GM18517 (cell line): ENCODE measurements around the gene OTOP2.

Experiments
- ATAC-seq: cut with Tn5 transposase; IDR thresholded peaks from one replicate; pipeline ENCODE4 v1.9.1; 2021; ENCODE audit warnings: mild to moderate bottlenecking, moderate library complexity; ENCODE audit not compliant: unreplicated experiment

The OTOP2 gene

DNA sequence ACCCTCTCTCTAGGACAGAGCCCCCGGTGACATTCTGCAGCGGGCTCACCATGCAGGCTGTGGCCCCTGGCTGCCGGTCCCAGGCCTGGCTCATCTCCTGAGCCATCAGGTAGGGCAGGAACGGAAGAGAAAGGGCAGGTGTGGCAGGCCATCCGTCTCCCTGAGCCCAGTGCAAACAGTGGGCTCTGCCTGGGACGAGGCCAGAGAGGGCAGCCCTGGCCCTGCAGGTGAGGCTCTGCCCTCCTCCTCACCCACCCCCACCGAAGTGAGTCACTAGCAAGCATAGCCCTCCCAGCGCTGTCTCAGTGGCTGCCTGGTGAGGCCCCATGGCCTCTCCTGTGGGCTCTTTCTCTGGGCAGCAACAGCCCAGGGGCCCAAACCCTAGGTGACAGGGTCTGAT is 26.1 kb downstream of the OTOP2 start:
- no peak for ATAC-seq

DNA sequence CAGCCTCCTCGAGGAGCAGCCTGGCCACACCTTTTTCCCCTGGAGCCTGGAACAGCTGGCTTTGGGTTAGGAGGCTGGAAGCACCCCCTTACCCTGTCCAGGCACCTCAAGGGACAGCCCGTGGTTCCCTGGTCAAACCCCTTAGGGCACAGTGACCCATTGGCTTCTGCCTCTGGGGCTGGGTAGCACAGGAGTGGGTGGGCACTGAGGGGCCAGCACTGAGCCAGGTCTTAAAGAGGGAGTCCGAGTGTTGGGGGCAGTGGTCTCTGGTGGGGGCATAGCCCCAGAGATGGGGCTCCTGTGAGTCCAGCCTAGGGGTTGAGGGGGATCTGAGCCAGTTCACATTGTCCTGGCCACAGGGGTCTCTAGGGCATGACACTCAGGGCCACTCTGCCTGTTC is 27.0 kb downstream of the OTOP2 start:
- ATAC-seq: no peak

DNA sequence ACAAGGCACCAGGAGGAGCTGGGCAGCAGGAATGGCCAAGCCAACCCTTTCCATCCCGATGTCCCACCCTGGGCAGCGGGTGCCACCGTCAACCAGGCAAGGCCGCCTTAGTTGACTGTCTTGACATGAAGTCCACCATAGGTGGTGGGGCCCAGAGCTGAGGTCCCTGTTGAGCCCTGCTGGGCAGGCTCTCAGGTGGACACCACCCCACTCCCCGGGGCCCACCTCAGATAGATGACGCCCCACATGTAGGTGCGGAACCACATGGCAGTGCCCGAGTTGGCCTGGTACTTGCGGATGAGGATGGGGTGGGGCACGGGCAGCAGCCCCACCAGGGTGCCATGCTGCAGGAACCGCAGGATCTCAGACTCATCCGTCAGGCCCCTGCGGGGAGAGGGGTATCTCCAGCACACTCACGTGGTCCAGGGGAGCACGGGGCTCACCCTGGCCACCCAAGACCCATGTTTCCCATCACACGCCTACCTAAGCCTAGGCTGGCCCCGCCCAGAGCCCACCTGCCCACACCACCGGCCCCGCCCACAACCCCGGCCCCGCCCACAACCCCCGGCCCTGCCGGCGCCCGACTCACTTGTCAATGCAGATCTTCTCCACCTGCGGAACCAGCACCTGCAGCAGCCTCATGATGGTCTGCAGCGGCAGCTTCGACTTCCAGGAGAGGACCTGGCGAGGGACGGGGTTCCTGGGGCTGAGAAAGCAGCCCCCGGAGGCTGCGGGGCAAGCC is 27.8 kb downstream of the OTOP2 start:
- ATAC-seq: no peak

DNA sequence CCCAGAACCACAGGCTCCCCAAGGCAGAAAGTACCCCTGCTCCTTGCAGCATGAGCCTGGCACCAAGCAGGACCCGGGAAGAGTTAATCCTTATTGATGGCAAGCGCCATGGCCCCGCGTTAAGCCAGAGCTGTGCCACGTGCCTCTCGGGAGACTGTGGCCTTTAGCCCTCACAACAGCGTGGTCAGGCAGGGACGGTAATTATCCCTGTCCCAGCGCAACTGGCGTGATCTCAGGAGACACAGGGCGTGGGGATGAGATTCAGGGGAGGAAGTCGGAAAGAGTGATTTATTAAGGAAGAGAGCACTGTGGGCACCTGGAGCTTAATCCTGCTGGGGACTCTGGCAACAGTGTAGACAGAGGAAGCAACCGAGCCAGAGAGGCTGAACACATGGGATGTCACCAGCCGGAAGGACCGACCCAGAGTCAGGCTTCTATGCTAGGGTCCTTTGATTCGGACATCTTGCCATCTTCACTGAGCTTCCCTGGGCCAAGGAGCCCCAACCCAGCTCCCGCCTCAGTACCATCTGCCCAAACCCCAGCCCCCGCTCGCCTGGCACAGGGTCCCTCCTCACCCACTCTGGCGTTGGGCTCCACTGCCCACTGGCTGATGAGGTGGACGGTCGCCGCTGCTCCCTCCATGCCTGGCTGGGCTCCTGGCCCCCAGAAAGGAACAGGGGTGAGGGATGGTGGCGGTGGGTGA is 28.5 kb downstream of the OTOP2 start:
- no peak for ATAC-seq

DNA sequence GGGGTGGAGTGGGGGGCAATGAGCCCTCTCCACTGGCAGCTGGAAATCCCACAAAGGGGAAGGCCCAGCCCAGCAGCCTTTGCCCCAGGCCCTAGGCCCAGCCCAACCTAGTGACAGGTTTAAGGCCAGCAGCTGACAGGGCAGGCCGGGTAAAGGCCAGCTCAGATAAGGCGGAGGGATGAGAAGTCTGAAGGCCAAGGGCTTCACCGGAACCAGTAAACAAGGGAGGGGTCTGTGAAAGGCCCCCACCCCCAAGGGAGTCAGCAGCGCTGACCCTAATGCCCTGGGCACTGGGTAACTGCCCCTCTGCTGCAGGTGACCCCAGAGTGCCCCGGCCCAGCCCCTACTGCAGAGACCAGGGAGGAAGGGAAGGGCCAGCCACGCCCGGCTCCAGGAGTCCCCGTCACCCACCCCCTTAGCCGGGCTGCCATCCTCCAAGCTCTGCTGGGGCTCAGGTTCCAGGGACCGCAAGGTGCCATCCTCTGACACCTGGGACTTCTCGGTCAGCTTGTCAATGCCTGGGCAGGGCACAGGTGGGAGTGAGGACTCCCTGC is 29.1 kb downstream of the OTOP2 start:
- ATAC-seq: no peak

DNA sequence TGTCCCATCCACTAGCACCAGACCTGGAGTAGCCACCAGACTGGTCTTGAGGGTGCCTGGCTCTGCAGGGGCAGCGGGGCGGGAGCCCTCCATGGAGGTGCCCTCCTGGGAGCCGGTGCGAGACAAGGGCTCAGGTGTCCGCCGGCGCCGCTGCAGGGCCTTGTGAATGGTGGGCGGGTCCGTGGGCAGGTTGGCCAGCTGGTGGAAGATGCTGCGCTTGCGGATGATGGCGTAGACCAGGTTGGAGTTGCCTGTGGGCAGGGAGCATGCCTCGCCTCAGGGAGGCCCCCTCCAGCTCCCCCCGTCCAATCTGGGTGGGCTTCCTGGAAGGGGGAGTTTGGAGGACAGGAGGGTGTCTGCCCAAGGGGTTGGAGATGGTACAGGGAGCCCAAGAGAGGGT is 30.0 kb downstream of the OTOP2 start:
- no peak for ATAC-seq

DNA sequence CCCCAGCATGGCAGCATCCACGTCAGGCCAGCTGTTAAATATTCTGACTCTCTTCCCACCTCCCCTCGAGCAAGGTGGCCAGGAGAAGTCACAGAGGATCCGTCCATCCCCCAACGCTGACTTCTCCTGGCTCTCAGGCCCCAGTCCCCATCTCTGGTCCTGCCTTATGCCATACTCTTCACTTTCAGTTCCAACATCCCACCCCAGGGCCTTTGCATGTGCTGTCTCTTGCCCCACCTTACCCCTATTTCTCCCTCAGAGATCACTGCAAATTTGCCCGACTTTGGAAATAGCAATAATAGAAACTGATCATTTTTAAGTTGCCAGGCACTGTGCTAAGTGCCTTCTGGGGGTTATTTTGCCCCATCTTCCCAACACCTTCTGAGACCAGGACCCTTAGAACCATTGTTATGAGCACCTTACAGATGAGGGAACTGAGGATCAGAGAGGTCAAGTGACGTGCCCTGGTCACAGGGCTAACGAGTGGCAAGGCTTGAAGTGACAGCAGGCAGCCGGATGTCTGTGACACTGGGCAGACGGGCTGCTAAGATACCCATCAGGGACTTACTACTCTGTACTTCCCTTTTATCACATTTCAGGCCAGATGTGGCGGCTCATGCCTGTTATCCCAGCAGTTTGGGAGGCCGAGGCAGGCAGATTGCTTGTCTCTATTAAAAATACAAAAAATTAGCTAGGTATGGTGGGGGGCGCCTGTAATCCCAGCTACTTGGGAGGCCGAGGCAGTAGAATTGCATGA is 30.8 kb downstream of the OTOP2 start:
- no peak for ATAC-seq

DNA sequence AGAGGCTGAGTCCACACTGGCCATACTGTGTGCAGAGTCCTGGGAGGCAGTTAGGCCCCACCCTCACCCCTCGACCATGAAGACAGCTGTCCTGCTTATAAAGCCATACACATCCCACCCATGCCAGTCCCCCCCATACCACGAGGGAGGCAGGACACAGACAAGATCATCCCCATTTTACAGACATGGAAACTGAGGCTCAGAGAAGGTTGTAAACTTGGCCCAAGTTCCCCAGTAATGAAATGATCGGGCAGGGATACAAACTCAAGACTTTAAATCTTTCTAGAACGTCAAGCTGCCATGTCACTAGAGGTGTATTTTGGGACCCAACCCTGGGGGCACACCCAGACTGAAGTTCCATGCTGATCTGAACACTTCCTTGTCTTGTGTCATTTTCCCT is 32.0 kb downstream of the OTOP2 start:
- ATAC-seq: no peak

DNA sequence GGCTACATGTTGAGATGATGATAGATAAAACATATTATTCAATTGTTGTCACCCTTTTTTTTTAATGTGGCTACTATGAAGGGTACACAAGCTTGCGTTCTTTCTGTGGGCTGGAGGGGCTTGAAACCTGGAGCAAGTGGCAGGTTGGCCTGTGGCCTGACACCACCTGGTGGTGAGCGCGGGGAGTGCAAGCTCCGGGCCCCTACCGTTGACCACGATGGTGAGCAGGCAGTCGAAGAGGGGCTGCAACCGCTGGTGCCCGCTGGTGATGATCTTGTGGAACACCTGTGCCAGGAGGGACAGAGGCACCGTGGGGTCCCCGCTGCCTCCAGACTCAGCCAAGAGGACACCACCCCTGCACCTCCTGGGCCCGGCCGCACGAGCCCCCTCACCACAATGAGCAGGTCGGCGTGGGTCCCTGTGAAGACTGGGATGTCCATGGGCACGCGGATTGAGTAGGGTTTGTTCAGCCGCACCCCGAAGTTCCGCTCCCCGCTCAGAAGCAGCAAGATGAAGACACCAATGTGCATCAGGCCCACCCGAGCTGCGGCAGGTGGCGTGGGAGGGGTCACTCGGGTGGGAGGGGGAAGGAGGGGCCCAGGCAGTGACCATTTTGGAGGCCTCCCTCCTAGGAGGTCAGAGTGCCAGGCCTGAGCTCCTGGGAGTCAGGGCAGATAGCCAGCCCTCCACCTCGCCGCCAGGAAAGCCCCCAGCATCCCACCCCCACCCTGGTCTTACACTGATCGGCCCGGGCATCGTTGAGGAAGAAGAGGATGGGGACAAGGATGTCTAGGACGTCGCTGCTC is 34.1 kb downstream of the OTOP2 start:
- no peak for ATAC-seq

DNA sequence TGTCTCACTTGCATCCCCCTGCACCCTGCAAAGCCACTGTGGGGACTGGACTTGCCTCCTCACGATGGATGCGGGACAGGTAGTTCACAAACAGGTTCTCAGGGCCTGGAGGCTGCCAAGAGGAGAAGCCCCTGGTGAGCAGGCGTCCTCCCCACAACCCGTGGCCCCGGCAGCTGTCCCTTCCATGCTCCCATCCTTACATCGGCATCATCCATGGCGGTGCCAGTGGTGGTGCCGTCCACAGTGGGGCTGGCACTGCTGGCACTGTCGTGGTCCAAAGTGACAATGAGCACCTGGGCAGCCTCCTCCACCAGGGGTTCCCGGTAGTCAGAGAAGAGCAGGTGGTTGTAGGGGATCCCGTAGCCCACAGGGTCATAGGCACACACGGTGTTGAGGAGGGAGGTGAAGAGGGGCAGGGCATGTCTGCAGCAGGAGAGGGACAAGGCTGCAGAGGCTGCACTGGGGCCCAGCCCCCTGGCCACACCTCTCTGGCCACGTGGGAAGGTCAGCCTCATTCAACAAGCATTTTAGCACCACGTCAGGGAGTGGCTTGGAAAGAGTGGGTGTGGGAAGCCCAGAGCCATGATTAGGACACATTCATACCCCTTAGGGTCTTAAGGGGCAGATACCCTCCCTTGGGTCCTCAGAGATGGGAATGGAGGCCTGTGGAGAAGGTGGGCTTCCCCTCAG is 35.9 kb downstream of the OTOP2 start:
- ATAC-seq: no peak

DNA sequence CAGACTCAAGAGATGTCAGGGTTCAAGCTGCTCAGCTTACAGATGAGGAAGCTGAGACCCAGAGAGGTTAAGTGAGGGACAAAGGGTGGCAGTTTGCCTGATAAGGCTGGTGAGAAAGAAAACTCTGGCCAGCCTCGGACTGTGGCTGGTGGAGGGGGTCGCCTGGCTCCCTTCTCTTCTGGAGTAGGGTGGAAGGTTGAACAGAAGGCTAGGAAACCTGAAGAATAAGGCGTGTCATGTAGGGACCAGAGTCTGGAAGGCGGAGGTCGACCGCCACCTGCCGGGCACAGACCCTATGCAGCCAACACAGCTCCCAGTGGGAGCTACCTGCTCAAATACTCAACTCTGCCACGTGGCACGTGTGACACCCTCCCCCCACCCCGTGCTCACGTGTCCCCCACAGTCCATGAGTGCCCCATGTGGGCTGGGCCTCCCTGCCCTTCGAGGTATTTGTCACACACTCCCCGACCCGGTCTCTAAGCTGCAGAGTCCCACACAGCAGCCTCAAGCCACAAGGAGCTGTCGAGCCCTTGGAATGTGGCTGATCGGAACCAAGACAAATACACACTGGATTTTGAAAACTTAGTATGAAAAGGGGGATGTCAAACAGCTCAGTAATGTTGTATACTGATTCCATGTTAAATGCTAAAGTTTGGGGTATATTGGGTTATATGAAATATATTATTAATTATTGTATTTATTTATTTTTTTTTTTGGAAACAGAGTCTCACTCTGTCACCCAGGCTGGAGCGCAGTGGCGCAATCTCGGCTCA is 36.7 kb downstream of the OTOP2 start:
- no peak for ATAC-seq

DNA sequence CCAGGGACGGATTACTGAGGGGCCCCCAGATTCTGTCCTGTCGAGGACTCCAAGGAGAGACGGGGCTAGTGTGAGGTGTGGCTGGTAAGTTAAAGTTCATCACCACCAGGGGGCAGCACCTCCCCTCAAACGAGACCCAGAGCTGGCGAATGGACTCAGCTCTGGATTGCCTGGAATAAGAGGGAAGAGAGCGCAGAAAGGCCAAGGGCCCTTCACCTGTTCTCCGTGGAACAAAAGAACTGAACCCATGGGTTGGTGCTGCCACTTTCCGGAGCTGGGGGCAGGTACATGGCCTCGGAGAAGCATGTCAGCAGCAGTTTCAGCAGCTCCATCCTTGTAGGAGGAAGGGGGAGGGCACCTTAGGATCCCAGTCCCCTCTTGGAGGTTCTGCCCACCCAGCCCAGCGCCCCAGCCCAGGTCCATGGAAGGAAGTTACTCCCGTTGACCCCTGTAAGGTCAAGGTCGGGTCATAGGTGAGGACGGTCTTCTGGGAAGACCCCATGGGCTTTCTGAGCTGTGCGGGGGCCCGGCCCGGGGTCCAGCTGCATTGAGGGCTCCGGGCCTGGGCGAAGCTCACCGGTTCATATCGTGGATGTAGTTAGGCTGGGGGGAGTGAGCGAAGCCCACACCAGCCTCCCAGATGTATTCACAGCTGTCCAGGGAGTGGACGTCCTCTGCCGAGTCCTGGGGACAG is 37.7 kb downstream of the OTOP2 start:
- no peak for ATAC-seq

DNA sequence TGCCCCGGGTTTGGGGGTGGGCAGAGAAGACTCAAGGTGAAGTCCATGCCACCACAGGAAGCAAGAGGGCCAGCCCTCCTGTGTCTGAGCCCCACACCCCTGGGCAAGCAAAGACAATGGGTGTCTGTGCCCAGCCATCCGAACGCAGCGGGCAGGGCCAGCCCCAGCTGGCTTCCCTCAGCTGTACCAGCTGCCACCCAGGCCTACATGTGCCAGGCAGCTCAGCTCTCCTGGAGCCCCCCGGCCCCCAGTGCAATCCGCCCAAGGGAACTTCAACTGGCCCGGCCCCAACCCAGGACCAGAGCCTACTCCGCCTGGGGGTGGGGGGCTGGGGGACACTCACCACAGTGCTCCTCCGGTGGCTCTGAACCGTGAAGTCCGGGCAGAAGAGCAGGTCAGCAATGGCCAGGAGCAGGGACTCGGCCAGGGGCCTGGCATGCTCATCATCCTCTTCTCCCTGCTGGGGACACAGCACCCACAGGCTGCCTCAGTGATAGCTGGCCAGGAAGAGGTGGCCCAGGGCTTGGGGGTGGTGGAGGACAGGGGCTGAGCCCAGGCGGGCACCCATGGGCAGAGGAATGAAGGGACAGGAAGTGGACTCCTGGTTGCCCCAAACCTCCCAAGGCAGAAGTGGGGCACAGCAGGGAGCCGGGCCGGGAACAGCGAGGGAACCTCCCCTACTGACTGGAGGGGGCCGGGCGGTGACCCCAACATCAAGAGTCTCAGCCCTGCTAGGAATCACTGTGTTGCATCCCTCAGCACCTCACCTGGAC is 38.7 kb downstream of the OTOP2 start:
- ATAC-seq: no peak

DNA sequence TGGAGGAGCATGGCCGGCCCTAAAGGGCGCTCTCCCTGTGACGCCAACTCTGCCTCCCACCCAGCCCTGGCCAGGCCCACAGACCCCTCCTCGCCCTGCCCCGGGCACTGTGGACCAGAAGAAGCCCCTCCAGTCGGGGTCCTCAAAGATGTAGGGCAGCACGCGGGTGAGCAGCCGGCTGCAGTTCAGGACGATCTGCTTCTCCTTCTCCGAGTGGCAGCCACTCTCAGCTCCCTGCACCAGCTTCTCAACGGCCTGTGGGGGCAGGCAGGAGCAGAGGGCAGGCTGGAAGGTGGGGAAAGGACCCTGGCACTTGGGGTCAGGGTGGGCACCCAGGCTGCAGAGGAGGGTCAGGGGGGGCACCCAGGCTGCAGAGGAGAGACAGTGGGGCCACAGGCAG is 39.6 kb downstream of the OTOP2 start:
- ATAC-seq: no peak

DNA sequence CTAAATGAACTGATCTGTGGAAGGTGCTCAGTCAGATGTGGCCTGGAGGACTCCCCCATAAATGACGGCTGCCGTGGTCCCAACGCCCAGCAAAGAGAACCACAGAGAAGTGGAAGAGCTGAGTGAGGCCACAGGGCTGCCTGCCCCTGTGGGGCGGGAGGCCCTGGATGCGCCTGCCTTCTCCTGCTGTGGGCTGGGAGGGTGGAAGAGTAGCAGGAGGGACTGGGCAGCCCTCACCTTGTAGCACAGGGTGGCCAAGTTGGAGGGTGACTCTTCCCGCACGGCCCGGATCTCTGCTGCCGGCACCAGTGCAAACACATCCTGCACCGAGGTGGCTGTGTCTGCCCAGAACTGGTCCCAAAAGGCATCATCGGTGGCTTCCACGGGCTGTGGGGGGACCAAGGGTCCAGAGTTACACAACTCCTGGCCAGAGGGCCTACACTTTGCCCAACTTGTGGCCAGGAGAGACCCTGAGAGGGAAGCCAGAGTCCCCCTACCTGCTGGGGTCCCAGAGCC is 40.2 kb downstream of the OTOP2 start:
- no peak for ATAC-seq

DNA sequence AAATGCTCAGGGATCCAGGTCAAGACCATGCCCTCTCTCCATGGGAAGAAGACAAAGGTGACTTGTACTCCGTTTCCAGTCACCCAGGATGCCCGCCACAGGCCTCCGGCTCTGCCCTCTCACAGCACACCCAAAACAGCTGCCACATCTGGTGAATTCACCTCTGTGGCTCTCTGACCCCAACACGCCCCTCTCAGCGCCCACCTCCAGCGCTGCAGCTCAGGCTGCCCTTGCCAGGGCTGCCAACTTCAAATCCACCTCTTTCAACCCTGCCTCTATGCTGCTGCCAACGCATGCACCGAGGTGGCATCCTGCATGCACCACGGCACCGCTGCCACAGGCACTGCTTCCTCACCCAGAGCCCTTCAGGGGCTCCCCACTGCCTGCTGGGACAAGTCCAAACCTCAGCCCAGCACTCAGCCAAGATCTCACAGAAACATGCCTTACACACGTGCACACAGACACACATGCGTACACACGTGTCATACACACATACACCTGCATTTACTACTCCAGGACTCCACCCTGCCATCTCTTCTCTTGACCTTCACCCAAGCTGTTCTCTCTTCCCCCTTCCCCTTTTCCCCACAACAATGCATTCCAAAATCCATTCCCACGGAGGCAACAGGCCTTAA is 41.0 kb downstream of the OTOP2 start:
- ATAC-seq: no peak

DNA sequence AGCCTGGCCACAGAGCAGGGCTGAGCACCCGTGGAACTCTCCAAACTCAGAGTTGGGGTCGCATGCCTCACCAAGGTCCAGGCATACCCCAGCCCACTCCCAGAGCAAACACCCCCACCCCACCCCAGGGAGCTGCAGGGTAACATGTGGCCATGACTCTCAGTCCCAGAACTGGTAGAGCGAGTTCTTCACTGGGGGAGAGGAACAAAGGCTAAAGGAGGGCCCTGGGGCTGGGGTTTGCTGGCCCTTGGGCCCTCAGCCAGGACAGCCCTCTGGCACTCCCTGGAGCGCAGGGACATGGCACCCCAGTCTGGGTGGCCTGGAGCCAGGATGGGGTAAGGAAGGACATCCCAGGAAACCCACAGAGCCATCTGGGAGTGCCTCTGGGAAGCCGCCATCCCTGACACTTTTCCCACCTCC is 44.3 kb downstream of the OTOP2 start:
- ATAC-seq: no peak
